Stimulated activated CD8-positive, alpha-beta memory T cell treated with anti-CD3 and anti-CD28 coated beads, Interleukin-15, amount 100 ng/mL, for 4 hours (primary cell): Measurements from ENCODE around the gene TBXAS1.
"Not testable (repeated sequence)": the region's sequence is repeated elsewhere in the genome, so short reads cannot be mapped to it uniquely, and the experiment has no call there.

Experiments
- DNase-seq, 2 donors: peaks; one replicate each; pipeline ENCODE4 v3.0.0-alpha.2; 2020; ENCODE audit warnings: low read depth in 2 of 2

Gene TBXAS1

GRCh38 chr7:139914306-139915267 is 85.5 kb downstream of the TBXAS1 start:
- DNase-seq, result no peak

GRCh38 chr7:139915268-139915863 is 86.3 kb downstream of the TBXAS1 start:
- DNase-seq, result no peak

GRCh38 chr7:139915864-139916716 is 87.0 kb downstream of the TBXAS1 start:
- DNase-seq, result peak; percentile 39 to 54

GRCh38 chr7:139916717-139917395 is 87.8 kb downstream of the TBXAS1 start:
- DNase-seq, result no peak

- no peak for DNase-seq
Observed at GRCh38 chr7:139917851-139918250, 88.8 kb downstream of the TBXAS1 start.

GRCh38 chr7:139918480-139918879 is 89.4 kb downstream of the TBXAS1 start:
- no peak for DNase-seq

DNA sequence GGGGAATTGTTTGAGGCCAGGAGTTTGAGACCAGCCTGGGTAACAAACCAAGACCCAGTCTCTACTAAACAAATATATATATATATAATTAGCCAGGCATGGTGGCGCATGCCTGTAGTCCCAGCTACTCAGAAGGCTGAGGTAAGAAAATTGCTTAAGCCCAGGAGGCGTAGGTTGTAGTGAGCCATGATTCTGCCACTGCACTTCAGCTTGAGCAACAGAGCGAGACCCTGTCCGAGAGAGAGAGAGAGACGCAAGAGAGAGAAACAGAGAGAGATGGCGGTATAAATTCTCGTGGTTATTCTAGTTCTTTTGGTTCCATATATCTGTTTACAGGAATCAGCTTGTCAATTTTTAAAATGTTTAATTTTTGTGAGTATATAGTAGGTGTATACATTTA is 94.0 kb downstream of the TBXAS1 start:
- DNase-seq, result no peak

GRCh38 chr7:139924461-139924860 is 95.4 kb downstream of the TBXAS1 start:
- DNase-seq, result no peak

- DNase-seq, result not testable (repeated sequence)
Observed at GRCh38 chr7:139929221-139929620, 100.2 kb downstream of the TBXAS1 start.

DNA sequence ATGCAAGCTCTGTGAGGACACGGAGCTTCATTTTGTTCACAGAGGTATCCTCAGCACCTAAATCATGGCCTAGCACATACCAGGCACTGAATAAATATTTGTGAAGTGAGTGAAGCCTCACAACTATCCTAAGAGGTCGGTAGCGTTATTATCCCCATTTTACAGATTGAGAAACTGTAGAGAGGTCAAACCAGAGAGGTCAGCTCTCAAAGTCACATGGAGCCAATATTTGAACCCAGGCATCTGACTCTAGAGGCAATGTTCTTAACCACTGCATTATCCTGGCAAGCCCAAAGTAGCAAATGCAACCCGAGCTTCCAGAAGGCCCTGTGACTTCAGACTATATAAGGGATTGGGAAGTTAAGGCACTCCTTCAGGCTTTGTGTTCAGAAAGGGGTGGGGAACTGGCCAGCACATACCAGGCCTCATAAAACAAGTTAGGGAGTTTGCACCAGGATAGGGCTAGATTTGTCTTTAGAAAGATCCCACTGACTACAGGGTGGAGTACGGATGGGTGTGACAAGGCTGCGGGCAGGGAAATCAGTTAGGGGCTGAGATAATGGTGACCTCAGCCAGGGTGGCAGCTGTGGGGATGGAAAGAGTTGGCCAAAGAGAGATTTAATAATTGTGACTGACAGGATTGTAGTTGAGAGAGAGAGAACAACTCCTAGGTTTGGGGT is 101.4 kb downstream of the TBXAS1 start:
- DNase-seq, result no peak

DNA sequence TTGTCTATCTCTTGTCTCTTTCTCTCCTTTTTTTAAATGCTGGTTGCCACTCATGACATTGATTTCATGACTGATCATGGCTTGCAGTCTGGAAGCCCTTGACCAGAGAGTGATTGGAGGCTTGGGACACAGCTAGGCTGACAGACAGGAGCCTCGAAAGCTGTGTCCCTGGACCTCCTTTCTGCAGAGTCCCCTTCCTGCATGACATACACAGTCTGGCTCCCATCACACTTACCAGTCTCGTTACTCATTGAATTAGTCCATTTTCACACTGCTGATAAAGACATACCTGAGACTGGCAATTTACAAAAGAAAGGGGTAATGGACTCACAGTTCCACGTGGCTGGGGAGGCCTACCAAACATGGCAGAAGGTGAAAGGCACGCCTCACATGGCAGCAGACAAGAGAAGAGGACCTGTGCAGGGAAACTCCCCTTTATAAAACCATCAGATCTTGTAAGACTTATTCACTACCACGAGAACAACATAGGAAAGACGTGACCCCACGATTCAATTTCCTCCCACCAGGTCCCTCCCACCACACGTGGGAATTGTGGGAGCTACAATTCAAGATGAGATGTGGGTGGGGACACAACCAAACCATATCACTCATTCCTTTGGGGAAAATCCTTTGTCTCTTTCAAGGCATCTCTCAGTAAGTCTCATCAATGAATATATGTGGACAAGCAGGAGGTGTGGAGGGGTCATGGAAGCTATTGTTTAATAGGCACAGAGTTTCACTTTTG is 102.3 kb downstream of the TBXAS1 start:
- no peak for DNase-seq

- no peak for DNase-seq
Observed at GRCh38 chr7:139932531-139932930, 103.5 kb downstream of the TBXAS1 start.

GRCh38 chr7:139936760-139937310 is 107.8 kb downstream of the TBXAS1 start:
- no peak for DNase-seq

DNA sequence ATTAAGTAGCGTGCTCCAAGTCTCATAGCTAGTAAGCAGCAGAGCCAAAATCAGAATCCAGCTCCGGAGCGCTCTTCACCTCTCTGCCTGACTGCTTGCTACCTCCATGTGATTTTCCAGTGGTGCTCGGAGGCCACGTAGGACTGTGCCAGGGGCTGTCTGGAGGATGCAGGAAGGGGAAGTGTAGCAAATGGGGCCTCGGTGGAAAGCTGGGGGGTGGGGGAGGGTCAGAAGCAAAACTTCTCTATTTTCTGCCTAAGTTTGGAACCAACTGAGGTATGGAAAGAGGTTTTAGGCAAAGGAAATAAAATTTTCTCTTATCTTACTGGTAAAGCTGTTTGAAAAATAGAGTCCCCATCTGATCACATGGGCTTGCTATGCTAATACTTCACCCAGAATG is 108.7 kb downstream of the TBXAS1 start:
- DNase-seq, result no peak

DNA sequence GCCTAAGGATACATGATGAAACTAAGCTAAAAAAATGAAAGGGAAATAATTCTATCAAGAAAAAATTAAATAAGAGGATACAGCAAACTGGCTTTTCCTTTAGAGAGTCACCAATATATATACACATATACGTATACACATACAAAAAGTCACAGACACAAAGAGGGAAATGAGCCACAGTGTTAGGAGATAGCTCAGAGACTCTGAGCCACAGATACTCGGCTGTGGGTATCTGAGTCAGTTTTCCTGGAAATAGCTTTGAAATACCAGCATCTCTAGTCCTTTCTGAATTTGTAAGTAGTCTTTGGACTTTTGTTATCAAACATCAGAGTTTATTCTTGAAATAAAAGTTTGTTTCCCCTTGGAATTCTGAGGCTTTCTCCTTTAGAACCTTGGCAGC is 111.8 kb downstream of the TBXAS1 start:
- no peak for DNase-seq

- no peak for DNase-seq
Observed at GRCh38 chr7:139941421-139941820, 112.4 kb downstream of the TBXAS1 start.

GRCh38 chr7:139941866-139942265 is 112.8 kb downstream of the TBXAS1 start:
- no peak for DNase-seq

- no peak for DNase-seq
Observed at GRCh38 chr7:139942636-139943035, 113.6 kb downstream of the TBXAS1 start.

DNA sequence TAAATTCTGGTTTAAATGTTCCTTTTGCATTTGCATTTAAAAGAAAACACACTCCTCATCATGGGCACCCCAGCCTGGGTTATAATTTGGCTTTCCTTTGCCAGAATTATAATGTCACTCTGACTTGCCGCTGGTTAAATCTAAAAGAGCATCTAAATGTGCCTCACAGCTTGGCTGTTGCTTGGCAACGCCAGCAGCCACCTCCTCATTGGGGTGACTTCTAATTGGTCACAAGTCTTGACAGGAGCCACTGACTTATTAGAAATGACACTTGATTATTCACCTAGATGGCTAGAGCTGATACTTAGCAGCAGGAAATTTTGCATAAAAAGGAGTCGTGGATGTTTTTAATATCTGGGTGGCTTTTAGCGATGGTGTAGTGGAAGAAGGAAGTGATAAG is 114.3 kb downstream of the TBXAS1 start:
- no peak for DNase-seq

DNA sequence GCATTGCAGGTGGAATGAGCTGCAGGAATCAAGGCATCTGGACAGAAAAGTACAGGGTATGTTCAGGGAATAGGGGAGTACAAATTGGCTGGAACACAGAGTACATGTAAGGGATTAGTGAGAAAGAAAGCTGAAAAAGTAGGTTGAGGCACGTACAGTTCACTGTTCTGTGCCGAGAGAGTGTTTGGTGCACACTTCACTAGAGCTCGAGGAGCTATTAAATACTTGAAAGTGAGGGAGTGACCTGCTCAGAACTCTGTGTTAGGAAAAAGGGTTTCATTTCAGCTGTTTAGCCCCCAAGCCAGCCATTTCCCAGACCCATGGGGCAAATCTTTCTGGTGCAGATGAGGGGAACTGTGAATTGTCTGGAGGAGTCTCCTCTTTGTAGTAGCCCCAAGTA is 115.2 kb downstream of the TBXAS1 start:
- no peak for DNase-seq
